Sigmoid colon (tissue), 7 donors: ENCODE measurements around the gene SOAT2. TPM values are rescaled to one million over a fixed set of nuclear protein-coding genes. Genes with fewer than 3 reads are reported as not detected.

ENCODE experiments used
- DNase-seq: peaks from one replicate; pipeline ENCODE4 v3.0.0-alpha.2; 2019
- H3K27ac ChIP-seq, 4 donors: fragments of 200-600 bp; sonication (generic); one replicate each; pipeline ENCODE4 v1.5.1; 2016 to 2019; ENCODE audit warnings: mild to moderate bottlenecking in 1 of 4
- H3K27me3 ChIP-seq, 3 donors: fragments of 200-600 bp; sonication (generic); one replicate each; pipeline ENCODE4 v1.5.1; 2019; ENCODE audit warnings: mild to moderate bottlenecking in 1 of 3
- H3K36me3 ChIP-seq, 4 donors: fragments of 200-600 bp; sonication (generic); one replicate each; pipeline ENCODE4 v1.5.1; 2016 to 2019
- H3K4me1 ChIP-seq, 4 donors: fragments of 200-600 bp; sonication (generic); one replicate each; pipeline ENCODE4 v1.5.1; 2017 to 2019
- H3K4me3 ChIP-seq, 4 donors: fragments of 200-600 bp; sonication (generic); one replicate each; pipeline ENCODE4 v1.5.1; 2017 to 2019; ENCODE audit warnings: mild to moderate bottlenecking in 2 of 4, moderate library complexity in 1 of 4
- H3K9me3 ChIP-seq, 4 donors: fragments of 200-600 bp in 3 of 4; sonication (generic) in 3 of 4; one replicate each; pipeline versions ENCODE4 v1.5.1 to v1.6.1; 2013 to 2019
- CTCF ChIP-seq, 4 experiments: fragments of 450-650 bp in 3 of 4; fragments of 200-600 bp in 1 of 4; IDR thresholded peaks; one replicate each; pipeline ENCODE4 v1.5.1; 2016 to 2019; ENCODE audit warnings: antibody characterized with exemption in 4 of 4, mild to moderate bottlenecking in 3 of 4, moderate library complexity in 2 of 4
- EP300 ChIP-seq, 4 donors: sonication (generic); formaldehyde crosslinking; IDR thresholded peaks; one replicate each; pipeline ENCODE4 v1.6.1; 2017; ENCODE audit warnings: antibody characterized with exemption in 4 of 4
- POLR2A ChIP-seq, 2 donors: fragments of 450-650 bp; IDR thresholded peaks; one replicate each; pipeline ENCODE4 v1.6.1; 2016; ENCODE audit warnings: antibody characterized with exemption in 2 of 2, mild to moderate bottlenecking in 2 of 2, moderate library complexity in 2 of 2
- POLR2AphosphoS5 ChIP-seq, 4 donors: sonication (generic); formaldehyde crosslinking; IDR thresholded peaks; one replicate each; pipeline ENCODE4 v1.6.1; 2017; ENCODE audit warnings: antibody characterized with exemption in 4 of 4
- WGBS, 2 donors: extraction: QIAGEN DNeasy Blood & Tissue Kit; methylation state at CpG; one replicate each; pipeline ENCODE4 v1.1.7; 2013; 5-methylcytosine and 5-hydroxymethylcytosine counted together
- intact Hi-C: fragments of 100-400 bp; cut with DNase I; formaldehyde crosslinking; loops from one replicate; pipeline ENCODE4 v1.15.1; 2023
- polyA plus RNA-seq, 3 donors: library from polyadenylated mRNA; stranded (reverse); fragments of 200-250 nt; gene quantifications; one replicate each; pipeline ENCODE4 v1.2.3, GENCODE V29; 2013
- total RNA-seq, 4 donors: library from RNA; depleted of rRNA; stranded (reverse); fragments of >200 nt; gene quantifications; one replicate each; pipeline ENCODE4 v1.1.0, GENCODE V29; 2016
- donor health status: healthy with polysubstance abuse.
- donor health status: Bipolar disorder and iron deficiency.
- donor health status: healthy.

The SOAT2 gene
- total and polyA plus RNA-seq, 7 donors = 0.09 to 0.55 (median 0.41) TPM; not detected in 4

- TF ChIP-seq POLR2AphosphoS5 (IDR thresholded peaks at IDR 0.05) = peak; percentile 12 to 58 (median 50)
- no peak for TF ChIP-seq EP300 (IDR thresholded peaks at IDR 0.05)
- peak; percentile 92 for DNase-seq
- peaks cover 3 to 90% (median 21%) of the 10 kb centered on the region in 4 donors for H3K36me3 ChIP-seq
- no peak overlapping the region for H3K4me3 ChIP-seq
- peak overlapping the region; percentile 64 to 83 (median 66) for H3K27ac ChIP-seq
- peaks cover 0 to 71% (median 51%) of the 10 kb centered on the region in 4 donors for H3K4me1 ChIP-seq
- WGBS, 2 donors = 72 to 79% methylated on average over 13 of the region's 13 CpGs
- intact Hi-C loops = no loop called here
- H3K27me3 ChIP-seq = no peaks in the 10 kb centered on the region
- H3K9me3 ChIP-seq = no peaks in the 10 kb centered on the region
Observed at GRCh38 chr12:53063708-53064612, 39.3 kb upstream of the SOAT2 start.

DNA sequence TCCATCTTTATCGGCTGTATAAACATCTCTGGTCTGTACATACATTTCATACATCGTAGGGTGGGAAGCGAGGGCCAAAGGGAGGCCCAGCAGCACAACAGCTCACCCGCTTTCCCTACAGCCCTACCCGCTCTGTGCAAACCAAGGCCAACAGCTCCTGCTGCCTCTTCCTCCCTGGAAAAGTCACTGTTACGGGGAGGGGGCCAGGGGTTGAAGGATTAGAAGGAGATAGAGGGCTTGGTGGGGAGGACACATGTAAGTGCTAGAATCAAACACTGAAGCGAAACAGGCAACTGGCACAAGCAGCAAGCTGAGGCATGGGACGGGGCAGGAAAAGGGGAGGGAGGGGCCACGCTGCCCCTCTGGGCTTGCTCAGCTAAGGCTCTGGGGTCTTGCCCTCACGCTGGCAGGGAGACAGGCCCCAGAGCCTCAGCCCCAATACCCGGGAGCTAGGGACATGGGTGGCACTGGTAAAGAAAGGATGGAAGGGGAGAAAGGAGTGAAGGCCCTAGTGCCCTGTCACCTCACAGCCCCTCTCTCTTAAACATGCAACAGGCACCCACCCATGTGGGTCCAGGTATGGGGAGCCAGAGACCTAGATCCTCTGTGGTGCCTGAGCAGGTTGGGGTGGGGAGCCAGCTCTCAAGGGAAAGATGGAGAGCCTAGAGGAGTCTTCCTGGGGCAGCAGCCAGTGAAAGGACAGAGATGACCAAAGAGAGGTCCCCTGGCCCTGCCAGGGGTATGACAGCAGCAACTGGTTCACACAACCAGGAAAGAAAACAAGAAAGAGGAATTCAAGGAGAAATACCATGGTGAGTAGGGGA, 38.5 kb upstream of the SOAT2 start:
- DNase-seq = peak; percentile 68
- Histone ChIP-seq H3K27me3 (no peaks in the 10 kb centered on the region), H3K27ac (peak overlapping the region; percentile 64 to 83 (median 66)), H3K4me1 (peaks cover 0 to 69% (median 52%) of the 10 kb centered on the region in 4 donors), H3K36me3 (peaks cover 3 to 91% (median 19%) of the 10 kb centered on the region in 4 donors), H3K4me3 (no peak overlapping the region), H3K9me3 (no peaks in the 10 kb centered on the region)
- TF ChIP-seq EP300 (IDR thresholded peaks at IDR 0.05) (no peak), POLR2AphosphoS5 (IDR thresholded peaks at IDR 0.05) (peak in 1 of 4 donors; percentile 31), POLR2A (IDR thresholded peaks at IDR 0.05) (no peak), CTCF (IDR thresholded peaks at IDR 0.05) (no peak)
- intact Hi-C loops = loop anchor here (5.0 kb wide), 1 partner anchor 132 kb away; no protein-coding TSS in a partner anchor
- WGBS, 2 donors = 90 to 94% methylated on average over 11 of the region's 11 CpGs

DNA sequence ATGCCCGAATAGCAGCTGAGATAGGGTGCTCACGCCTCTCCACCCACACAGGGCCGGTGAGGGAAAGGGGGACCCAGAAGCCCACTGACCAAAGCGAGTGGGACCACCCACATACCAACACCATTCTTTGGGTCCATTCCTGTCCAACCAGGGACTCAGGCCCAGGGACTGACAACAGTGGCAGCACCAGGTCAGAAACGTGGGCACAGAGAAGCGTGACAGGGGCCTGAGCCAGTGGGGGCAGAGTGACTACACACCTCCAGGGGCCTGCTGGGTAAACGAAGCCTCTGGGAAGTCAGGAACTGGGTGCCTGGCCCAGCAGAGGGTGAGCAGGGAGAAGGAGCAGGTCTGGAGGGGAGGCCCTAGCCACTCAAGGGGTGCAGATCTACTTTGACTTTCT, 37.8 kb upstream of the SOAT2 start:
- peaks cover 0 to 91% (median 16%) of the 10 kb centered on the region in 4 donors for H3K36me3 ChIP-seq
- no peaks in the 10 kb centered on the region for H3K27me3 ChIP-seq
- H3K4me3 ChIP-seq = no peak overlapping the region
- H3K4me1 ChIP-seq = peaks cover 0 to 68% (median 50%) of the 10 kb centered on the region in 4 donors
- peak; percentile 71 for DNase-seq
- H3K27ac ChIP-seq = peak overlapping the region; percentile 64 to 83 (median 66)
- 82 to 83% methylated on average over 7 of the region's 7 CpGs for WGBS, 2 donors
- TF ChIP-seq CTCF (IDR thresholded peaks at IDR 0.05) = no peak
- peak in 2 of 4 donors; percentile 18 to 19 for TF ChIP-seq POLR2AphosphoS5 (IDR thresholded peaks at IDR 0.05)
- H3K9me3 ChIP-seq = no peaks in the 10 kb centered on the region
- intact Hi-C loops = loop anchor here (5.0 kb wide), 1 partner anchor 132 kb away; no protein-coding TSS in a partner anchor

- intact Hi-C loops = loop anchor here (1.0 to 5.0 kb wide), 2 partner anchors 33 to 131 kb away; no protein-coding TSS in a partner anchor
- H3K4me3 ChIP-seq = no peak overlapping the region
- H3K27me3 ChIP-seq = no peaks in the 10 kb centered on the region
- H3K9me3 ChIP-seq = no peaks in the 10 kb centered on the region
- H3K36me3 ChIP-seq = peaks cover 0 to 91% (median 16%) of the 10 kb centered on the region in 4 donors
- WGBS, 2 donors = 43 to 51% methylated on average over 24 of the region's 24 CpGs
- peak overlapping the region; percentile 64 to 83 (median 66) for H3K27ac ChIP-seq
- peaks cover 0 to 66% (median 48%) of the 10 kb centered on the region in 4 donors for H3K4me1 ChIP-seq
- TF ChIP-seq POLR2A (IDR thresholded peaks at IDR 0.05) (no peak), EP300 (IDR thresholded peaks at IDR 0.05) (no peak), POLR2AphosphoS5 (IDR thresholded peaks at IDR 0.05) (peak in 3 of 4 donors; percentile 30 to 42 (median 38)), CTCF (IDR thresholded peaks at IDR 0.05) (peak; percentile 82 to 95 (median 90))
- DNase-seq = peak; percentile 95
Observed at GRCh38 chr12:53065975-53066931, 37.0 kb upstream of the SOAT2 start.
